ACC112 (cell line): ENCODE measurements around the gene MKI67.
"Not testable (repeated sequence)": the region's sequence is repeated elsewhere in the genome, so short reads cannot be mapped to it uniquely, and the experiment has no call there.

ENCODE experiments used
- H2AFZ ChIP-seq: fragments of 200-600 bp; sonication (generic); one replicate; pipeline ENCODE4 v1.6.0; 2017; ENCODE audit warnings: antibody characterized with exemption, low read length; ENCODE audit not compliant: unreplicated experiment
- H3K27ac ChIP-seq: fragments of 200-600 bp; sonication (generic); 2 replicates; pipeline ENCODE4 v1.5.1; 2014; ENCODE audit warnings: low read depth, mild to moderate bottlenecking, antibody characterized with exemption, low read length, moderate library complexity
- H3K27me3 ChIP-seq: fragments of 200-600 bp; sonication (generic); 2 replicates; pipeline ENCODE4 v1.6.1; 2014; ENCODE audit warnings: mild to moderate bottlenecking, antibody characterized with exemption, low read length, moderate library complexity, mixed read lengths; ENCODE audit not compliant: insufficient read depth
- H3K36me3 ChIP-seq: fragments of 200-600 bp; sonication (generic); 2 replicates; pipeline ENCODE4 v1.6.1; 2016; ENCODE audit warnings: mild to moderate bottlenecking, antibody characterized with exemption, low read length, moderate library complexity, mixed read lengths; ENCODE audit not compliant: insufficient read depth
- H3K4me1 ChIP-seq: fragments of 200-600 bp; sonication (generic); one replicate; pipeline ENCODE4 v1.6.1; 2016; ENCODE audit warnings: low read length, mixed read lengths; ENCODE audit not compliant: insufficient read depth, unreplicated experiment, control insufficient read depth
- H3K4me3 ChIP-seq: fragments of 200-600 bp; sonication (generic); 2 replicates; pipeline ENCODE4 v1.5.1; 2014; ENCODE audit warnings: mild to moderate bottlenecking, low read depth, low read length
- H3K79me2 ChIP-seq: fragments of 200-600 bp; sonication (generic); one replicate; pipeline ENCODE4 v1.6.0; 2016; ENCODE audit warnings: low read length; ENCODE audit not compliant: control insufficient read depth, unreplicated experiment, insufficient read depth

MKI67 gene, protein sequence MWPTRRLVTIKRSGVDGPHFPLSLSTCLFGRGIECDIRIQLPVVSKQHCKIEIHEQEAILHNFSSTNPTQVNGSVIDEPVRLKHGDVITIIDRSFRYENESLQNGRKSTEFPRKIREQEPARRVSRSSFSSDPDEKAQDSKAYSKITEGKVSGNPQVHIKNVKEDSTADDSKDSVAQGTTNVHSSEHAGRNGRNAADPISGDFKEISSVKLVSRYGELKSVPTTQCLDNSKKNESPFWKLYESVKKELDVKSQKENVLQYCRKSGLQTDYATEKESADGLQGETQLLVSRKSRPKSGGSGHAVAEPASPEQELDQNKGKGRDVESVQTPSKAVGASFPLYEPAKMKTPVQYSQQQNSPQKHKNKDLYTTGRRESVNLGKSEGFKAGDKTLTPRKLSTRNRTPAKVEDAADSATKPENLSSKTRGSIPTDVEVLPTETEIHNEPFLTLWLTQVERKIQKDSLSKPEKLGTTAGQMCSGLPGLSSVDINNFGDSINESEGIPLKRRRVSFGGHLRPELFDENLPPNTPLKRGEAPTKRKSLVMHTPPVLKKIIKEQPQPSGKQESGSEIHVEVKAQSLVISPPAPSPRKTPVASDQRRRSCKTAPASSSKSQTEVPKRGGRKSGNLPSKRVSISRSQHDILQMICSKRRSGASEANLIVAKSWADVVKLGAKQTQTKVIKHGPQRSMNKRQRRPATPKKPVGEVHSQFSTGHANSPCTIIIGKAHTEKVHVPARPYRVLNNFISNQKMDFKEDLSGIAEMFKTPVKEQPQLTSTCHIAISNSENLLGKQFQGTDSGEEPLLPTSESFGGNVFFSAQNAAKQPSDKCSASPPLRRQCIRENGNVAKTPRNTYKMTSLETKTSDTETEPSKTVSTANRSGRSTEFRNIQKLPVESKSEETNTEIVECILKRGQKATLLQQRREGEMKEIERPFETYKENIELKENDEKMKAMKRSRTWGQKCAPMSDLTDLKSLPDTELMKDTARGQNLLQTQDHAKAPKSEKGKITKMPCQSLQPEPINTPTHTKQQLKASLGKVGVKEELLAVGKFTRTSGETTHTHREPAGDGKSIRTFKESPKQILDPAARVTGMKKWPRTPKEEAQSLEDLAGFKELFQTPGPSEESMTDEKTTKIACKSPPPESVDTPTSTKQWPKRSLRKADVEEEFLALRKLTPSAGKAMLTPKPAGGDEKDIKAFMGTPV (N-terminal part only)

DNA sequence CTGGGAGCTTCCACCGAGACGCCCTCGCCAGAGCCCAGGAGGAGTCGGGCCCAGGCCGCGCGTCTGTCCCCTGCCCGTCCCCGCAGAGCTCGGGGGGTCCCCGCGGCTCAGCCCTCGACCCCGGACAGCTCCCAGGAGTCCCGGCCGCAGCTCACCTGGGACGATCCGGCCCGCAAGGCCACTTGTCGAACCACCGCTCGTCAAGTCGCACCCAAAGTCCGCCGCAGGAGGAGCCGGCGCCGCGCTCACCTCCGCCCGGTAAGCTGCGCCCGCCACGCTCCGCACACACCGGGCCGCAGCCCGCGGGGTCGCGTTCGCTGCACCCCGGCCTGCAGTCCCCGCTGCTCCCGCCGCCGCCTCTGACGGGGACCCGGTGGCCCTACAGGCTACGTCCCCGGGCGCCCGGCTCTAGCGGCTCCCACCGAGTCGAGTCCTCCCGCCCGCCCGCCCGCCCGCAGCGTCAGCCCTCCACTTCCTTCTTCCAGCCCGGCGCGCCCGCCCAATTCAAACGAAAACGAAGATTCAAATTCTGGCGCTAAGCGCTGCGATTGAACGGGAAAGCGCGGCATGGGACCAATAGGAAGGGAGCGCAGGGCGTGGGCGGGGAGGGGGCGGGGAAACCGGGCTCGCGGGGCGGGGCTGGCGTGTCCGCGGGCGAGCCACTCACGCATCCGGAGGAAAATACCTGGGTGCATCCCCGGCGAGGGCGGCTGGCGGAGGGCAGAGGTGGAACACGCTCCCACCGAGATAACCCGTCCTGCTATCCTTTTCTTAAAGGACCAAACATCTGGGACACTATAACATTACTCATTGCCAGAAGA is at the start of gene MKI67:
TSS of gene MKI67 (minus strand) at position 480 of the 821 bp plus-strand sequence. CDS start 756 bp downstream, outside the sequence.
- H3K4me3 ChIP-seq, result peak within 1 kb of the TSS; percentile 91
- H3K4me1 ChIP-seq, result peaks cover 31% of the 10 kb centered on the region
- H3K27me3 ChIP-seq, result no peaks in the 10 kb centered on the region
- H3K36me3 ChIP-seq, result peaks cover 14% of the 10 kb centered on the region
- peak within 1 kb of the TSS; percentile 57 for H2AFZ ChIP-seq
- H3K27ac ChIP-seq, result peak within 1 kb of the TSS; percentile 19; the same call in 1 of the 2 replicates
- H3K79me2 ChIP-seq, result peaks cover 48% of the 10 kb centered on the region

DNA sequence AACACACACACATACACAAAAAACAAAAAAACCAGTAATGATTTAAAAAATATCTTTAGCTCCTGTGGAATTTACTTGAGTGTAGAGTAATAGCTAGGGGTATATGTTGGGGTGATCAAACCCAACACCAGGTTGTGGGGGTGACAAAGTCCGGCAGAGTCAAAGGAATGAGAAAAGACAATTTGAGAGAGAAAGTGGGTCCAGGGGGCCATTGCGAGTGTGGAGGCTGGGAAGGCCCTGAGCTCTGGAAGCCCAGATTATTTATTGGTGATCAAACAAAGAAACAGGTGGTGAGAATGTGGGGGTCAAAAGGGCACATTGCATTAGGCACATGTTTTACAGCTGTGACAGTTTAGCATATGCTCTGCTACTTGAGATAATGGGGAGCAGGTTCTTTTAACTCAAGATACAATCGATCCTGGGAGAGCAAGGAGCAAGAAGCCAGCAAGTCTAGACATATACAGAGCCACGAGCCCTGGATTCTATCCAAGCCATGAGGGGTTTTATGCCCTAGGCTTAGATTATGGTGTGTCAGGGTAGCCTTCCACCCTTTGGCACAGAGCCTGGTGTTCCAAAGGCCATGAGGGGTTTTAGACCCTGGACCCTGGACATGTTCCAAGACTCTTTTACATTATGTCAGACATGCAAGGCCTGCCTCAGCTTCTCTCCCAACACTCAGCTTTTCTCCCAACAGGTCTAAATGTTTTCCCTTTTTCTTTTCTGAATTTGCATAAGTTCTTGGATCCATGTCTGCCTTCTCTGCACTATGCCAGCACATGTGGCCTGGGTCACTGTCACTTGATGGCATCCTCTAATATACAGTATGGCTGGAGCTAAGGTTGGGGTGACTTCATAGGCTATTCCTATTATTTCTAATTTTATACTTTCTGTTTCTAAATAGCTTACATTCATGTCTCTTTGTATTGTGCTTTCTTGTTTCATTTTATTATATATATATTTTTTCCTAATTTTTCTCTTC is 48.6 kb upstream of the MKI67 start:
- H3K27me3 ChIP-seq, result peaks cover 10% of the 10 kb centered on the region; the same call in 1 of the 2 replicates

DNA sequence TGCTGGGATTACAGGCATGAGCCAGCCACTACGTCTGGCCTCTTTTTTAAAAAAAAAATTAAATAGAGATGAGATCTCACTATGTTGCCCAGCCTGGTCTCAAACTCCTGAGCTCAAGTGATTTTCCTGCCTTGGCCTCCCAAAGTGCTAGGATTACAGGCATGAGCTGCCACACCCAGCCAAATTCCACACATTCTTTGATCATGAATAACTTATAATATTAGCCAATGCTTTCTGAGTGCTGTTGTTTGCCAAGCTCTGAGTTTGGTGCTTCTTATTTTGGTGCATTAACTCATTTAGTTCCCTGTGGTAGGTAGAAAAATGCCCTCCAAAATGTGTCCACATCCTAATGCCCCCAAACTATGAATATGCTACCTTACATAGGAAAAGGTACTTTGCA is 47.2 kb upstream of the MKI67 start:
- Histone ChIP-seq H3K79me2 (no peaks in the 10 kb centered on the region), H3K4me1 (peaks cover 4% of the 10 kb centered on the region), H3K27me3 (peaks cover 20% of the 10 kb centered on the region), H3K36me3 (no peaks in the 10 kb centered on the region), H2AFZ (no peak overlapping the region), H3K4me3 (no peak overlapping the region), H3K27ac (no peak overlapping the region)

More for the DNA sequence above, 48.6 kb upstream of the MKI67 start:
- Histone ChIP-seq H2AFZ (no peak overlapping the region), H3K79me2 (no peaks in the 10 kb centered on the region), H3K36me3 (no peaks in the 10 kb centered on the region), H3K4me3 (no peak overlapping the region), H3K4me1 (peaks cover 4% of the 10 kb centered on the region), H3K27ac (no peak overlapping the region)

DNA sequence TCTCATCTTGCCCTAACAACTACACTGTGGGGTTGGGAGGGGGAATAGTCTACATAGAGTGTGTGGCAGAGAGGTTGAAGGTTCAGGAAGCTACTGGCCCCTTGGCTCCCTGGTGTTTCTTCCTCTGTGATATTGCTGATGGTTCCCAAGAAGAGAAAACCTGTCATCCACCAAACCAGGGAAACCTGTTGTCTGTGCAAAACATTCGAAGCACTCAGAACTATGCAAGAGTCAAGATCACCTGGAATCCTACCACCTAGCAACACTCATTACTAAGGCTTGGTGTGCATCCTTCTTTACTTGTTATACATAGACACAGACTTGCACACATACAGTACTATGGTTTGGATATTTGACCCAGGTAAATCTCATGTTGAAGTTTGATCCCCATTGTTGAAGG is 46.5 kb upstream of the MKI67 start:
- no peaks in the 10 kb centered on the region for H3K36me3 ChIP-seq
- H3K4me3 ChIP-seq, result no peak overlapping the region
- H3K27ac ChIP-seq, result no peak overlapping the region
- peaks cover 23% of the 10 kb centered on the region for H3K27me3 ChIP-seq
- H3K4me1 ChIP-seq, result peaks cover 4% of the 10 kb centered on the region
- H3K79me2 ChIP-seq, result no peaks in the 10 kb centered on the region
- H2AFZ ChIP-seq, result no peak overlapping the region

DNA sequence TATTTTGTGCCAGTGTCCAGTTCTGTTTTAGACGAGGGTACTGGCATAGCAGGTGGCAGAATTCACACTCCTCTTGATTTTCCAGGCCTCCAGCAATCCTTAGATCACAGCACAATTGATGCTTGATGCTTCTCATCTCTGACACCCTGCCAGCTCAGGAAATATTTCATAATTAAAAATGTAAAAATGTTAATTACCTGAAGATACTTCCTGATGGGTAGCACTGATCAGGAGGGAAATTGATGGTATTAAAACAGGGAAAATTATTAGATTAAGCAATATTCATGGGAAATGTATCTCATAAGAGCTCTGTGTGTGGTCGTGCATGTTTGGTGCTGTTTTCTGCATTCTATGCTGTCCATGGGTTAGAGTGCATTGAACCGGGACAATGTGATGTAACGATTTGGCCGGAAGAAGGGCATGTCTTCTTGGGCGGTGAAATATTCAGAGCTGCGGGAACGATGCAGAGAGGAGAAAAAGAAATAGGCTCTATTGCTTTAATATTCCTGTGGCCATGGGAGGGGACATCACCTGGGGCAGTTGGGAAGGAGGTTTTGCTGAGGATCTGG is 43.7 kb upstream of the MKI67 start:
- H3K36me3 ChIP-seq, result no peaks in the 10 kb centered on the region
- no peaks in the 10 kb centered on the region for H3K79me2 ChIP-seq
- H2AFZ ChIP-seq, result no peak overlapping the region
- peaks cover 4% of the 10 kb centered on the region for H3K4me1 ChIP-seq
- H3K27ac ChIP-seq, result no peak overlapping the region
- peaks cover 43% of the 10 kb centered on the region for H3K27me3 ChIP-seq
- H3K4me3 ChIP-seq, result no peak overlapping the region

DNA sequence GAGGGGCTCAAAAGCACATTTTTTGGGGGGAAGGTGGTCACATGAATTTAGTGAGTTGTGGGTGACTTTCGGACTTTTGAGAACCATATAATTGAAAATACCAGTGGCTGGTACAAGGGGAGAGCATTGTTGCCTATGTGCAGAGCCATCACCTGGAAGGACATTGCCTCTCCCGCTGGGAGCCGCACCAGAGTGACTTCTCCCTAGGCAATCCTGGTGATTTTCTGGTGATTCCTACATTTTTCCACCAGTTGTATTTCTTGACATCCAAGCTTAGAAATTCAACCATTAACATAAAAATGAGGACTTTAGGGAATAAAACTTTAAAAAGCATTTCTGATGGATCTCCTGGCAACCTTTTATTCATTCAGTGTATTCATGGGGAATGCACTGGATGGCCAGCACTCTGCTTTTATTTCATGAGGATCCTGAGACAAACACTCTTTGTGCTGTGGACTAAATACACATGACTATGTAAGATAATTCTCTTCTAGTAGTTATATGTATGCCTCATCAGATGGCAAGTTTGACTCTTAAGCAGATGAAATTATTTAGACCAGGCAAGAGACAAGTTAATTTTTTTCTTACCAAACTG is 41.8 kb upstream of the MKI67 start:
- H3K79me2 ChIP-seq, result no peaks in the 10 kb centered on the region
- H3K4me3 ChIP-seq, result no peak overlapping the region
- peaks cover 60% of the 10 kb centered on the region for H3K27me3 ChIP-seq
- no peaks in the 10 kb centered on the region for H3K36me3 ChIP-seq
- no peak overlapping the region for H3K27ac ChIP-seq
- no peak overlapping the region for H2AFZ ChIP-seq
- no peaks in the 10 kb centered on the region for H3K4me1 ChIP-seq

DNA sequence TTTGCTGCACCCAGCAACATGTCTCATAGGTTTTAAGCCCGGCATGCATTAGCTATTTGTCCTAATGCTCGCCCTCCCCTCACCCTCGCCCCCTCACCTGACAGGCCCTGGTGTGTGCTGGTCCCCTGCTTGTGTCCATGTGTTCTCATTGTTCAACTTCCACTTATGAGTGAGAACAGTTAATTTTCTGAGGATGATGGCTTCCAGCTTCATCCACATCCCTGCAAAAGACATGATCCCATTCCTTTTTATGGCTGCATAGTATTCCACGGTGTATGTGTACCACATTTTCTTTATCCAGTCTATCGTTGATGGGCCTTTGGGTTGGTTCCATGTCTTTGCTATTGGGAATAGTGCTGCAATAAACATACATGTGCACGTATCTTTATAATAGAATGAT is 40.9 kb upstream of the MKI67 start:
- not testable (repeated sequence) for H3K36me3 ChIP-seq, H3K4me1 ChIP-seq, H2AFZ ChIP-seq, H3K27ac ChIP-seq, H3K4me3 ChIP-seq, H3K79me2 ChIP-seq
- H3K27me3 ChIP-seq, result peaks cover 61% of the 10 kb centered on the region

DNA sequence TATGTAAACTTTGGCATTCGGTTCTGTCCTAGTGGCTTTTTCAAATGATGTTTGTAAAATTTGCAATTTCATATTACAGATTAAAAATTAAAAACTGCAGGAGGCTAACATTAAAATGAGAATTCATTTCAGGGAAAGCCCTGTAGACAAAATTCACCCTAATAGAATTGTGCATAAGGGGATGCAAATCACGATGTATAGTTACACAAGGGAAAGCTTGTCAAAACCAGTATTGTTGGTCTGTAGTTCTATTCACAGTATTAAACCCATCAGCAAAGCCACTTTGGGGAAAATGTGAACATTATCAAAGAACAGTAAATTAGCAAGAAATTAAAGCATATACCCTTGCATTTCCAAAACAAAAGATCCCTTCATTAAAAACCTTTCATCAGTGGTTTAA is 39.9 kb upstream of the MKI67 start:
- no peak overlapping the region for H2AFZ ChIP-seq
- no peaks in the 10 kb centered on the region for H3K36me3 ChIP-seq
- H3K27ac ChIP-seq, result no peak overlapping the region
- peaks cover 71% of the 10 kb centered on the region for H3K27me3 ChIP-seq
- no peaks in the 10 kb centered on the region for H3K4me1 ChIP-seq
- H3K79me2 ChIP-seq, result no peaks in the 10 kb centered on the region
- H3K4me3 ChIP-seq, result no peak overlapping the region

DNA sequence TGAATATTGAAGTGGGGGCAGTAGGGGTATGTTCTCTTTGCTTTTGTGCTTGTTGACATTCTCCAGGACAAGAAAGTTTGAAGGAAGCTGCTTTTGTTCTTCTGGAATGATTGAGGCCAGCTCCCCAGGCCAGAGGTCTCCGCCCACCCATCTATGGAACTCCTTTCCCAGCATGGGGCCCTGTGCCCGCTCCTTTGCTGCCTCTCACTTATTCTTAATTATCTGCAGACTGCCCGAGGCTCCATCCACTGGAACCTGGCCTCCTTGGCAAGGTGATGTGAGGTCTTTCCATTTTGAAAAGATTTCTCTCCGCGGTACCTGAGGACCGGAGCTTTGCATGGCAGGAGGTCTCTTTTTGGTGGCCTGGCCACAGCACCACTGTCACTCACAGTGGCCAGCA is 39.3 kb upstream of the MKI67 start:
- H3K27me3 ChIP-seq, result peaks cover 77% of the 10 kb centered on the region
- H3K79me2 ChIP-seq, result no peaks in the 10 kb centered on the region

More for the DNA sequence above, 39.3 kb upstream of the MKI67 start:
- H3K4me1 ChIP-seq, result no peaks in the 10 kb centered on the region
- H3K36me3 ChIP-seq, result no peaks in the 10 kb centered on the region
- H3K4me3 ChIP-seq, result no peak overlapping the region
- H3K27ac ChIP-seq, result no peak overlapping the region
- H2AFZ ChIP-seq, result no peak overlapping the region
